T-helper 9 cell (primary cell): ENCODE results near the gene FBXO22.
"Not testable (repeated sequence)": the region's sequence is repeated elsewhere in the genome, so short reads cannot be mapped to it uniquely, and the experiment has no call there.

ENCODE experiments used
- DNase-seq: peaks from one replicate; pipeline ENCODE4 v3.0.0-alpha.2; 2020

Gene FBXO22

GRCh38 chr15:75921732-75922703, 18.3 kb downstream of the FBXO22 start:
- DNase-seq, result no peak

- DNase-seq, result no peak
Observed at GRCh38 chr15:75923756-75924155, 20.1 kb downstream of the FBXO22 start.

GRCh38 chr15:75924576-75924975, 20.9 kb downstream of the FBXO22 start:
- DNase-seq, result no peak

- DNase-seq, result no peak
Observed at GRCh38 chr15:75925440-75925839, 21.8 kb downstream of the FBXO22 start.

- DNase-seq, result no peak
Observed at GRCh38 chr15:75926931-75927330, 23.3 kb downstream of the FBXO22 start.

- no peak for DNase-seq
Observed at GRCh38 chr15:75927601-75928000, 23.9 kb downstream of the FBXO22 start.

- no peak for DNase-seq
Observed at GRCh38 chr15:75928680-75929608, 25.3 kb downstream of the FBXO22 start.

GRCh38 chr15:75929799-75930565, 26.3 kb downstream of the FBXO22 start:
- DNase-seq, result no peak

- DNase-seq, result no peak
Observed at GRCh38 chr15:75930866-75931265, 27.2 kb downstream of the FBXO22 start.

GRCh38 chr15:75942464-75942863, 38.8 kb downstream of the FBXO22 start:
- DNase-seq, result no peak

GRCh38 chr15:75943246-75943645, 39.6 kb downstream of the FBXO22 start:
- DNase-seq, result no peak

GRCh38 chr15:75943713-75944215, 40.1 kb downstream of the FBXO22 start:
- DNase-seq, result no peak

- no peak for DNase-seq
Observed at GRCh38 chr15:75945953-75946352, 42.3 kb downstream of the FBXO22 start.

- DNase-seq, result no peak
Observed at GRCh38 chr15:75947092-75947491, 43.4 kb downstream of the FBXO22 start.

- DNase-seq, result no peak
Observed at GRCh38 chr15:75948761-75949296, 45.2 kb downstream of the FBXO22 start.

GRCh38 chr15:75952525-75952924, 48.8 kb downstream of the FBXO22 start:
- no peak for DNase-seq

- DNase-seq, result no peak
Observed at GRCh38 chr15:75955720-75956119, 52.0 kb downstream of the FBXO22 start.

GRCh38 chr15:75961331-75961730, 57.7 kb downstream of the FBXO22 start:
- DNase-seq, result no peak

- no peak for DNase-seq
Observed at GRCh38 chr15:75966073-75966472, 62.4 kb downstream of the FBXO22 start.

- not testable (repeated sequence) for DNase-seq
Observed at GRCh38 chr15:75976766-75977165, 73.1 kb downstream of the FBXO22 start.

- no peak for DNase-seq
Observed at GRCh38 chr15:75981149-75981815, 77.6 kb downstream of the FBXO22 start.

GRCh38 chr15:75982468-75982867, 78.8 kb downstream of the FBXO22 start:
- no peak for DNase-seq
